ENCODE data around the gene AKAP13. TPM values are rescaled to one million over a fixed set of nuclear protein-coding genes. Genes with fewer than 3 reads are reported as not detected.

AKAP13 gene
- total and polyA plus RNA-seq, 2 of the 13 experiments (the other 11 are each of a cell fraction or from before 2014, with no cell fraction given), result 6.7 to 27.1 TPM

- TF ChIP-seq, protein P1, sequence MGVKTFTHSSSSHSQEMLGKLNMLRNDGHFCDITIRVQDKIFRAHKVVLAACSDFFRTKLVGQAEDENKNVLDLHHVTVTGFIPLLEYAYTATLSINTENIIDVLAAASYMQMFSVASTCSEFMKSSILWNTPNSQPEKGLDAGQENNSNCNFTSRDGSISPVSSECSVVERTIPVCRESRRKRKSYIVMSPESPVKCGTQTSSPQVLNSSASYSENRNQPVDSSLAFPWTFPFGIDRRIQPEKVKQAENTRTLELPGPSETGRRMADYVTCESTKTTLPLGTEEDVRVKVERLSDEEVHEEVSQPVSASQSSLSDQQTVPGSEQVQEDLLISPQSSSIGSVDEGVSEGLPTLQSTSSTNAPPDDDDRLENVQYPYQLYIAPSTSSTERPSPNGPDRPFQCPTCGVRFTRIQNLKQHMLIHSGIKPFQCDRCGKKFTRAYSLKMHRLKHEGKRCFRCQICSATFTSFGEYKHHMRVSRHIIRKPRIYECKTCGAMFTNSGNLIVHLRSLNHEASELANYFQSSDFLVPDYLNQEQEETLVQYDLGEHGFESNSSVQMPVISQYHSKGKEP (CRISPR knock-in tag; IDR thresholded peaks at IDR 0.05), result no peak
- no peak for TF ChIP-seq BHLHE40 (IDR thresholded peaks at IDR 0.05; ENCODE audit: low read length)
- no peak for TF ChIP-seq CTCF (CRISPR knock-in tag; IDR thresholded peaks at IDR 0.05)
- TF ChIP-seq TSC22D2 (CRISPR knock-in tag; IDR thresholded peaks at IDR 0.05; ENCODE audit: borderline replicate concordance), result no peak
- no peak for TF ChIP-seq TEF (CRISPR knock-in tag; IDR thresholded peaks at IDR 0.05)
- no peak for TF ChIP-seq JUN (CRISPR knock-in tag; IDR thresholded peaks at IDR 0.05)
- no peak for TF ChIP-seq DNMT3B (CRISPR knock-in tag; conservative IDR thresholded peaks at IDR 0.05)
- TF ChIP-seq HIVEP1 (CRISPR knock-in tag; IDR thresholded peaks at IDR 0.05), result no peak
- no peak for TF ChIP-seq ZNF12 (CRISPR knock-in tag; IDR thresholded peaks at IDR 0.05)
These were observed 361.9 kb downstream of the AKAP13 start (continued) for GRCh38 chr15:85742186-85742821.
